Transverse colon (tissue), 4 donors: Measurements from ENCODE around the gene GNRH2.

Experiments used
- CTCF ChIP-seq, 5 experiments: fragments of 200-600 bp in 3 of 5; fragments of 450-650 bp in 2 of 5; sonication (generic) in 3 of 5; IDR thresholded peaks; 1 replicate in 2 of 5; 2 replicates in 3 of 5; pipeline ENCODE4 v1.5.1; 2016 to 2017; ENCODE audit warnings: antibody characterized with exemption in 5 of 5, inconsistent platforms in 3 of 5, mild to moderate bottlenecking in 2 of 5, moderate library complexity in 1 of 5
- EP300 ChIP-seq: sonication (generic); formaldehyde crosslinking; IDR thresholded peaks from one replicate; pipeline ENCODE4 v1.6.1; 2017; ENCODE audit warnings: antibody characterized with exemption, low read depth
- POLR2A ChIP-seq: fragments of 450-650 bp; IDR thresholded peaks from one replicate; pipeline ENCODE4 v1.6.1; 2016; ENCODE audit warnings: antibody characterized with exemption, mild to moderate bottlenecking, moderate library complexity
- POLR2AphosphoS5 ChIP-seq, 3 donors: sonication (generic); formaldehyde crosslinking; IDR thresholded peaks; one replicate each; pipeline ENCODE4 v1.6.1; 2016; ENCODE audit warnings: antibody characterized with exemption in 3 of 3

- TF ChIP-seq POLR2A (no peak), CTCF (IDR thresholded peaks at IDR 0.05) (no peak), EP300 (no peak), POLR2AphosphoS5 (IDR thresholded peaks at IDR 0.05) (no peak)
Observed at GRCh38 chr20:3082306-3082951, 39.0 kb downstream of the GNRH2 start.
